DOHH2 (cell line): Measurements from ENCODE around the gene PSPH.
"Not testable (repeated sequence)": the region's sequence is repeated elsewhere in the genome, so short reads cannot be mapped to it uniquely, and the experiment has no call there.

Experiments
- H3F3A ChIP-seq: fragments of 200-600 bp; sonication (generic), shearing (Covaris generic); 2 replicates; pipeline ENCODE4 v1.6.0; 2016; ENCODE audit warnings: antibody characterized with exemption, mild to moderate bottlenecking; ENCODE audit not compliant: control insufficient read depth, insufficient read depth
- H3K27ac ChIP-seq: fragments of 200-600 bp; sonication (generic); 2 replicates; pipeline ENCODE4 v1.5.1; 2014; ENCODE audit warnings: low read depth, mild to moderate bottlenecking, low read length, moderate library complexity
- H3K27me3 ChIP-seq: fragments of 200-600 bp; sonication (generic); 2 replicates; pipeline ENCODE4 v1.6.1; 2014; ENCODE audit warnings: mild to moderate bottlenecking, low read length, mixed read lengths; ENCODE audit not compliant: control insufficient read depth
- H3K36me3 ChIP-seq: fragments of 200-600 bp; sonication (generic); 2 replicates; pipeline ENCODE4 v1.6.1; 2014; ENCODE audit warnings: mild to moderate bottlenecking, low read length, moderate library complexity, mixed read lengths; ENCODE audit not compliant: control insufficient read depth
- H3K4me1 ChIP-seq: fragments of 200-600 bp; sonication (generic); 2 replicates; pipeline ENCODE4 v1.6.1; 2014; ENCODE audit warnings: mild to moderate bottlenecking, low read length, mixed read lengths; ENCODE audit not compliant: control insufficient read depth
- H3K4me2 ChIP-seq: fragments of 200-600 bp; sonication (generic); 2 replicates; pipeline ENCODE4 v1.6.0; 2014; ENCODE audit warnings: mild to moderate bottlenecking, low read length, moderate library complexity
- H3K4me3 ChIP-seq: fragments of 200-600 bp; sonication (generic); 2 replicates; pipeline ENCODE4 v1.5.1; 2014; ENCODE audit warnings: mild to moderate bottlenecking, low read length, mixed read lengths
- H3K79me2 ChIP-seq: fragments of 200-600 bp; sonication (generic); 2 replicates; pipeline ENCODE4 v1.6.1; 2014; ENCODE audit warnings: mild to moderate bottlenecking, low read length, mixed read lengths; ENCODE audit not compliant: control insufficient read depth
- H3K9me2 ChIP-seq: fragments of 200-600 bp; sonication (generic); replicated peaks from 2 replicates; pipeline ENCODE4 v1.6.1; 2014; ENCODE audit warnings: mild to moderate bottlenecking, low read length, mixed read lengths; ENCODE audit not compliant: control insufficient read depth
- H3K9me3 ChIP-seq: fragments of 200-600 bp; sonication (generic); 2 replicates; pipeline ENCODE4 v1.6.1; 2014; ENCODE audit warnings: antibody characterized with exemption, low read length, mixed read lengths; ENCODE audit not compliant: control insufficient read depth, insufficient read depth
- H4K20me1 ChIP-seq: fragments of 200-600 bp; sonication (generic); 2 replicates; pipeline ENCODE4 v1.6.0; 2014; ENCODE audit warnings: low read depth, mild to moderate bottlenecking, antibody characterized with exemption, low read length, moderate library complexity; ENCODE audit not compliant: control insufficient read depth, insufficient read depth
- CTCF ChIP-seq: fragments of 200-600 bp; sonication (generic); IDR thresholded peaks from one replicate; pipeline ENCODE4 v1.5.1; 2014; ENCODE audit warnings: antibody characterized with exemption, mild to moderate bottlenecking, low read depth, low read length; ENCODE audit not compliant: poor library complexity, severe bottlenecking
- EZH2phosphoT487 ChIP-seq: fragments of 200-600 bp; sonication (generic); IDR thresholded peaks from 2 replicates; pipeline ENCODE4 v1.6.1; 2017; ENCODE audit warnings: borderline replicate concordance, mild to moderate bottlenecking, antibody characterized with exemption, low read length, moderate library complexity, mixed read lengths

PSPH gene

GRCh38 chr7:56048245-56048644, 3.0 kb downstream of the PSPH start:
- Histone ChIP-seq H3K27me3 (no peaks in the 10 kb centered on the region), H3K4me3 (no peak overlapping the region), H3K4me1 (peaks cover 25% of the 10 kb centered on the region), H4K20me1 (peaks cover 3% of the 10 kb centered on the region), H3K9me2 (no peaks in the 10 kb centered on the region), H3F3A (peaks cover 11% of the 10 kb centered on the region), H3K36me3 (peaks cover 70% of the 10 kb centered on the region), H3K79me2 (peaks cover 96% of the 10 kb centered on the region), H3K4me2 (no peak overlapping the region), H3K27ac (no peak overlapping the region), H3K9me3 (no peaks in the 10 kb centered on the region)
- TF ChIP-seq CTCF (no peak), EZH2phosphoT487 (no peak)

- H4K20me1 ChIP-seq, H3K27me3 ChIP-seq, H3K9me3 ChIP-seq, H3K9me2 ChIP-seq, H3K4me2 ChIP-seq, H3F3A ChIP-seq, H3K4me3 ChIP-seq, H3K27ac ChIP-seq: not testable (repeated sequence)
- Histone ChIP-seq H3K79me2 (peaks cover 96% of the 10 kb centered on the region), H3K4me1 (peaks cover 19% of the 10 kb centered on the region), H3K36me3 (peaks cover 70% of the 10 kb centered on the region)
These were observed 3.7 kb downstream of the PSPH start for GRCh38 chr7:56047446-56048116.

- peaks cover 71% of the 10 kb centered on the region for H3K36me3 ChIP-seq
- no peaks in the 10 kb centered on the region; the same call in 1 of the 2 replicates for H4K20me1 ChIP-seq
- H3K27me3 ChIP-seq: no peaks in the 10 kb centered on the region
- H3F3A ChIP-seq: 0 out of 2 replicates have a peak, but pooled peaks cover 5% of the 10 kb centered on the region
- H3K9me2 ChIP-seq: no peaks in the 10 kb centered on the region
- H3K27ac ChIP-seq: no peak overlapping the region
- H3K9me3 ChIP-seq: no peaks in the 10 kb centered on the region
- no peak overlapping the region for H3K4me2 ChIP-seq
- no peak for TF ChIP-seq EZH2phosphoT487
- no peak for TF ChIP-seq CTCF
- peaks cover 19% of the 10 kb centered on the region for H3K4me1 ChIP-seq
- H3K79me2 ChIP-seq: peaks cover 95% of the 10 kb centered on the region
- no peak overlapping the region for H3K4me3 ChIP-seq
These were observed 4.4 kb downstream of the PSPH start for GRCh38 chr7:56046721-56047445.

GRCh38 chr7:56045758-56046157, 5.5 kb downstream of the PSPH start:
- not testable (repeated sequence) for H3K27me3 ChIP-seq, H3K9me2 ChIP-seq, H4K20me1 ChIP-seq, H3K4me3 ChIP-seq, H3F3A ChIP-seq, H3K27ac ChIP-seq, H3K4me2 ChIP-seq, H3K9me3 ChIP-seq
- H3K4me1 ChIP-seq: peaks cover 19% of the 10 kb centered on the region
- peaks cover 94% of the 10 kb centered on the region for H3K79me2 ChIP-seq
- H3K36me3 ChIP-seq: peaks cover 73% of the 10 kb centered on the region
